Germinal center (tissue), 1 donor: ENCODE results near the gene GZMM.

Source experiments
- DNase-seq: peaks from one replicate; pipeline ENCODE4 v3.0.0; 2012; ENCODE audit warnings: mixed read lengths, low spot score

GZMM gene

GRCh38 chr19:535017-535835 lies 8.6 kb upstream of the GZMM start:
- DNase-seq: no peak

- no peak for DNase-seq
These were observed 7.6 kb upstream of the GZMM start for GRCh38 chr19:536031-536880.

- DNase-seq: no peak
These were observed 6.9 kb upstream of the GZMM start for GRCh38 chr19:536881-537404.

GRCh38 chr19:538641-539428 lies 5.0 kb upstream of the GZMM start:
- DNase-seq: no peak

GRCh38 chr19:539429-540030 lies 4.3 kb upstream of the GZMM start:
- DNase-seq: no peak

- no peak for DNase-seq
These were observed 2.8 kb upstream of the GZMM start for GRCh38 chr19:540867-541637.

- DNase-seq: no peak
These were observed 2.2 kb upstream of the GZMM start for GRCh38 chr19:541699-542098.

- DNase-seq: no peak
These were observed 1.5 kb upstream of the GZMM start for GRCh38 chr19:542173-542866.

GRCh38 chr19:547117-547516 lies 3.3 kb downstream of the GZMM start:
- no peak for DNase-seq

GRCh38 chr19:547836-548720 lies 4.2 kb downstream of the GZMM start:
- DNase-seq: no peak

- DNase-seq: no peak
These were observed 5.3 kb downstream of the GZMM start for GRCh38 chr19:548886-549830.

GRCh38 chr19:554817-555216 lies 11.0 kb downstream of the GZMM start:
- DNase-seq: no peak

GRCh38 chr19:555474-555808 lies 11.6 kb downstream of the GZMM start:
- no peak for DNase-seq

- no peak for DNase-seq
These were observed 12.9 kb downstream of the GZMM start for GRCh38 chr19:556611-557382.

- no peak for DNase-seq
These were observed 15.1 kb downstream of the GZMM start for GRCh38 chr19:558770-559439.

GRCh38 chr19:560121-560520 lies 16.3 kb downstream of the GZMM start:
- no peak for DNase-seq

- DNase-seq: no peak
These were observed 22.6 kb downstream of the GZMM start for GRCh38 chr19:566403-566802.
